CD4-positive, alpha-beta T cell treated with Interleukin-15 for 1 hour (primary cell): Measurements from ENCODE around the gene SLC39A12.
"Not testable (repeated sequence)": the region's sequence is repeated elsewhere in the genome, so short reads cannot be mapped to it uniquely, and the experiment has no call there.

Source experiments
- DNase-seq: peaks from one replicate; pipeline ENCODE4 v3.0.0-alpha.2; 2020

Gene SLC39A12

GRCh38 chr10:17951868-17952371 lies at the start of gene SLC39A12:
SLC39A12 (plus strand) TSS chr10:17951918; CDS start chr10:17953277, 1,359 bp downstream.
- no peak for DNase-seq

GRCh38 chr10:17904564-17904963 lies 47.2 kb upstream of the SLC39A12 start:
- no peak for DNase-seq

GRCh38 chr10:17905491-17905890 lies 46.2 kb upstream of the SLC39A12 start:
- no peak for DNase-seq

GRCh38 chr10:17906002-17906401 lies 45.7 kb upstream of the SLC39A12 start:
- DNase-seq, result no peak

GRCh38 chr10:17907641-17908040 lies 44.1 kb upstream of the SLC39A12 start:
- DNase-seq, result no peak

- DNase-seq, result no peak
Observed at GRCh38 chr10:17910125-17910789, 41.5 kb upstream of the SLC39A12 start.

- DNase-seq, result no peak
Observed at GRCh38 chr10:17912754-17913153, 39.0 kb upstream of the SLC39A12 start.

- no peak for DNase-seq
Observed at GRCh38 chr10:17913604-17914003, 38.1 kb upstream of the SLC39A12 start.

- DNase-seq, result no peak
Observed at GRCh38 chr10:17914169-17915045, 37.3 kb upstream of the SLC39A12 start.

- no peak for DNase-seq
Observed at GRCh38 chr10:17915181-17915580, 36.5 kb upstream of the SLC39A12 start.

GRCh38 chr10:17918187-17918903 lies 33.4 kb upstream of the SLC39A12 start:
- no peak for DNase-seq

GRCh38 chr10:17921378-17921777 lies 30.3 kb upstream of the SLC39A12 start:
- no peak for DNase-seq

GRCh38 chr10:17923728-17924127 lies 28.0 kb upstream of the SLC39A12 start:
- no peak for DNase-seq

- no peak for DNase-seq
Observed at GRCh38 chr10:17943033-17943745, 8.5 kb upstream of the SLC39A12 start.

GRCh38 chr10:17950269-17950668 lies 1.4 kb upstream of the SLC39A12 start:
- not testable (repeated sequence) for DNase-seq

GRCh38 chr10:17950726-17951125 lies 992 bp upstream of the SLC39A12 start:
- DNase-seq, result no peak

GRCh38 chr10:17954372-17954771 lies 2.7 kb downstream of the SLC39A12 start:
- not testable (repeated sequence) for DNase-seq

GRCh38 chr10:17954861-17955260 lies 3.1 kb downstream of the SLC39A12 start:
- DNase-seq, result no peak

GRCh38 chr10:17958049-17958448 lies 6.3 kb downstream of the SLC39A12 start:
- DNase-seq, result no peak

GRCh38 chr10:17959870-17960269 lies 8.2 kb downstream of the SLC39A12 start:
- DNase-seq, result no peak

- no peak for DNase-seq
Observed at GRCh38 chr10:17961551-17962422, 10.1 kb downstream of the SLC39A12 start.

- DNase-seq, result no peak
Observed at GRCh38 chr10:17963431-17963830, 11.7 kb downstream of the SLC39A12 start.
